Right renal cortex interstitium (tissue), 3 donors: ENCODE data around the gene DQX1. TPM values are rescaled to one million over a fixed set of nuclear protein-coding genes. Genes with fewer than 3 reads are reported as not detected.
"Not testable (repeated sequence)": the region's sequence is repeated elsewhere in the genome, so short reads cannot be mapped to it uniquely, and the experiment has no call there.

Source experiments
- DNase-seq, 3 donors: peaks; one replicate each; pipeline ENCODE4 v3.0.0-alpha.2; 2013; ENCODE audit warnings: low read depth in 3 of 3, low spot score in 2 of 3
- polyA plus RNA-seq, 3 donors: library from polyadenylated mRNA; unstranded; fragments of 120-200 nt; gene quantifications; one replicate each; pipeline ENCODE4 v1.2.1, GENCODE V29; 2013; ENCODE audit not compliant: insufficient read length in 3 of 3

Gene DQX1
- polyA plus RNA-seq, 3 donors, result 0.08 to 0.18 (median 0.12) TPM

DNA sequence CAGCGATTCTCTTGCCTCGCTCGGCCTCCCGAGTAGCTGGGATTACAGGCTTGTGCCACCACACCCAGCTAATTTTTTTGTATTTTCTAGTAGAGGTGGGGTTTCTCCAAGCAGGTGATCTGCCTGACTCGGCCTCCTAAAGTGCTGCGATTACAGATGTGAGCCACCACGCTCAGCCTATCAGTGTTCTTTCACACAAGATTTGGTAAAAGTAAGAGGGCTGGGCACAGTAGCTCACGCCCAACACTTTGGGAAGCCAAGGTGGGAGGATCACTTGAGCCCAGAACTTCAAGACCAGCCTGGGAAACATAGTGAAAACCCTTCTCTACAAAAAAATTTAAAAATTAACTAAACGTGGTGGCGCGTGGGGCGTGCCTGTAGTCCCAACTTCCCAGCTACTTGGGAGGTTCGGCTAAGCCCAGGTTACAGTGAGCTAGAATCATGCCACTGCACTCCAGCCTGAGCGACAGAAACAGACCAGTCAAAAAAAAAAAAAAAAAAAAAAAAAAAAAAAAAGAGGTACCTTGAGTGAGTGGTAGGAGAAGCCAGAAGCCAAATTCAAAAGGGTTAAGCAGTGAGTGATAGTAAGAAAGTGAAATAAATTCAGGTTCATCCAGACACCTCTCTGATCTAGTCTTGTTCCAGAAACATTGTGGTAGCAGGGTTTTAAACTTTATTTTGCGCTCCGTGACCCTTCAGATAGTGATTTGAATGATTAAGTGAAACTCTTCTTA is 54.5 kb downstream of the DQX1 start:
- DNase-seq, result no peak

DNA sequence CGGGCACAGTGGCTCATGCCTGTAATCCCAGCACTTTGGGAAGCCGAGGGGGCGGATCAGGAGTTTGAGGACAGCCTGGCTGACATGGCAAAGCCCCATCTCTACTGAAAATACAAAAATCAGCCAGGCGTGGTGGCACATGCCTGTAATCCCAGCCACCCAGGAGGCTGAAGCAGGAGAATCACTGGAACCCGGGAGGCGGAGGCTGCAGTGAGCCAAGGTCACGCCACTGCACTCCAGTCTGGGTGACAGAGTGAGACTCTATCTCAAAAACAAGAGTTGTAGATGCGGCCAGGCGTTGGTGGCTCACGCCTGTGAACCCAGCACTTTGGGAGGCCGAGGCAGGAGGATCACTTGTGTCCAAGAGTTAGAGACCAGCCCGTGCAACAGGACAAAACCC is 55.3 kb downstream of the DQX1 start:
- DNase-seq, result not testable (repeated sequence)

Other genes starting within 250 kb of the DQX1 start
- gene SLC4A5, start 182.8 kb downstream of the DQX1 start, polyA plus RNA-seq, result 1 to 10 TPM; 1.4 to 2.2 (median 2.2) TPM
- gene DCTN1, start 145.9 kb downstream of the DQX1 start, polyA plus RNA-seq, result 100 to 1,000 TPM; 137 to 143 (median 140) TPM
- gene C2orf81, start 104.6 kb downstream of the DQX1 start, polyA plus RNA-seq, result 1 to 10 TPM; 4.4 to 6.6 (median 5.7) TPM
- gene WDR54, start 104.5 kb downstream of the DQX1 start, polyA plus RNA-seq, result 10 to 100 TPM; 35.9 to 40.2 (median 36.5) TPM
- 10 to 100 TPM; 55.3 to 59.0 (median 55.9) TPM for gene RTKN, start 84.3 kb downstream of the DQX1 start, polyA plus RNA-seq
- 10 to 100 TPM; 14.6 to 29.6 (median 24.2) TPM for gene INO80B, start 71.1 kb downstream of the DQX1 start, polyA plus RNA-seq
- gene WBP1, start 67.8 kb downstream of the DQX1 start, polyA plus RNA-seq, result 100 to 1,000 TPM in 1 of 3 donors, 10 to 100 TPM in 2; 90.1 to 101 (median 96.6) TPM
- 10 to 100 TPM; 43.6 to 56.1 (median 47.2) TPM for gene MOGS, start 60.8 kb downstream of the DQX1 start, polyA plus RNA-seq
- gene MRPL53, start 53.6 kb downstream of the DQX1 start, polyA plus RNA-seq, result 10 to 100 TPM; 37.1 to 43.6 (median 38.9) TPM
- gene CCDC142, start 43.2 kb downstream of the DQX1 start, polyA plus RNA-seq, result 10 to 100 TPM in 2 of 3 donors, 1 to 10 TPM in 1; 7.7 to 10.6 (median 10.1) TPM
- gene TTC31, start 43.1 kb downstream of the DQX1 start, polyA plus RNA-seq, result 10 to 100 TPM; 24.4 to 26.6 (median 24.9) TPM
- gene LBX2, start 26.6 kb downstream of the DQX1 start, polyA plus RNA-seq, result 1 to 10 TPM; 1.4 to 3.5 (median 1.7) TPM
- gene PCGF1, start 18.5 kb downstream of the DQX1 start, polyA plus RNA-seq, result 10 to 100 TPM; 27.6 to 27.8 (median 27.6) TPM
- under 1 TPM in 1 of 3 donors, not detected in 2; 0.06 TPM for gene TLX2, start 11.8 kb downstream of the DQX1 start, polyA plus RNA-seq
- 10 to 100 TPM; 92.5 to 99.8 (median 97.0) TPM for gene AUP1, start 3.5 kb upstream of the DQX1 start, polyA plus RNA-seq
- gene HTRA2, start 3.7 kb upstream of the DQX1 start, polyA plus RNA-seq, result 10 to 100 TPM; 32.3 to 35.8 (median 33.1) TPM
- 1 to 10 TPM; 9.2 to 9.9 (median 9.8) TPM for gene LOXL3, start 27.7 kb upstream of the DQX1 start, polyA plus RNA-seq
- 1 to 10 TPM; 8.0 to 9.8 (median 8.6) TPM for gene DOK1, start 28.5 kb upstream of the DQX1 start, polyA plus RNA-seq
- under 1 TPM; 0.57 to 0.72 (median 0.71) TPM for gene M1AP, start 122.1 kb upstream of the DQX1 start, polyA plus RNA-seq
- 1 to 10 TPM; 5.7 to 6.5 (median 5.8) TPM for gene SEMA4F, start 128.0 kb upstream of the DQX1 start, polyA plus RNA-seq